ENCODE results near the gene CCDC43. TPM values are rescaled to one million over a fixed set of nuclear protein-coding genes. Genes with fewer than 3 reads are reported as not detected.
"Not testable (repeated sequence)": the region's sequence is repeated elsewhere in the genome, so short reads cannot be mapped to it uniquely, and the experiment has no call there.

Gene CCDC43
- total and polyA plus RNA-seq, 12 donors, result 10.6 to 42.0 (median 18.2) TPM

GRCh38 chr17:44734272-44734671 is 44.7 kb upstream of the CCDC43 start:
- Histone ChIP-seq H3K4me1 (replicated peaks in 1 of 2) (no peaks in the 10 kb centered on the region), H3K4me3 (no peak overlapping the region), H3K9me3 (replicated peaks in 1 of 3) (no peaks in the 10 kb centered on the region), H3K27me3 (no peaks in the 10 kb centered on the region), H3K27ac (no peak overlapping the region), H3K36me3 (replicated peaks in 1 of 2) (no peaks in the 10 kb centered on the region)
- 92 to 96% (median 94%) methylated on average over 2 of the region's 2 CpGs for WGBS, 4 donors
- no peak for TF ChIP-seq CTCF (IDR thresholded peaks at IDR 0.05)
- TF ChIP-seq POLR2A (IDR thresholded peaks at IDR 0.05), result no peak
- intact Hi-C loops (cut with DNase I), result no loop called here
- no peak for DNase-seq

GRCh38 chr17:44733753-44734152 is 44.2 kb upstream of the CCDC43 start:
- H3K4me1 ChIP-seq (replicated peaks in 1 of 2), result no peaks in the 10 kb centered on the region
- no peak overlapping the region for H3K27ac ChIP-seq
- H3K27me3 ChIP-seq, result no peaks in the 10 kb centered on the region
- intact Hi-C loops (cut with DNase I), result no loop called here
- TF ChIP-seq POLR2A (IDR thresholded peaks at IDR 0.05) (no peak), CTCF (IDR thresholded peaks at IDR 0.05) (no peak)
- DNase-seq, result no peak
- WGBS, 4 donors, result 82 to 93% (median 88%) methylated on average over 5 of the region's 5 CpGs
- no peaks in the 10 kb centered on the region for H3K36me3 ChIP-seq (replicated peaks in 1 of 2)
- no peak overlapping the region for H3K4me3 ChIP-seq
- no peaks in the 10 kb centered on the region for H3K9me3 ChIP-seq (replicated peaks in 1 of 3)

GRCh38 chr17:44726121-44726520 is 36.5 kb upstream of the CCDC43 start:
- 93 to 97% (median 95%) methylated on average over 6 of the region's 6 CpGs for WGBS, 4 donors
- H3K4me3 ChIP-seq; H3K36me3 ChIP-seq (replicated peaks in 1 of 2); H3K27ac ChIP-seq; H3K27me3 ChIP-seq; H3K9me3 ChIP-seq (replicated peaks in 1 of 3); DNase-seq; intact Hi-C loops (cut with DNase I); H3K4me1 ChIP-seq (replicated peaks in 1 of 2): not testable (repeated sequence)

- intact Hi-C loops (cut with DNase I), result no loop called here
- no peak overlapping the region for H3K4me3 ChIP-seq
- H3K4me1 ChIP-seq (replicated peaks in 1 of 2), result no peaks in the 10 kb centered on the region
- no peaks in the 10 kb centered on the region for H3K27me3 ChIP-seq
- 79 to 89% (median 85%) methylated on average over 5 of the region's 5 CpGs for WGBS, 4 donors
- no peak overlapping the region for H3K27ac ChIP-seq
- H3K36me3 ChIP-seq (replicated peaks in 1 of 2), result no peaks in the 10 kb centered on the region
- no peak for DNase-seq
- H3K9me3 ChIP-seq (replicated peaks in 1 of 3), result no peaks in the 10 kb centered on the region
- no peak for TF ChIP-seq POLR2A (IDR thresholded peaks at IDR 0.05)
- TF ChIP-seq CTCF (IDR thresholded peaks at IDR 0.05), result no peak
These were observed 32.7 kb upstream of the CCDC43 start for GRCh38 chr17:44722254-44722653.

- Histone ChIP-seq H3K4me1 (replicated peaks in 1 of 2) (no peaks in the 10 kb centered on the region), H3K4me3 (no peak overlapping the region)
- intact Hi-C loops (cut with DNase I), result no loop called here
These were observed 29.9 kb upstream of the CCDC43 start for GRCh38 chr17:44719444-44719843.

More at GRCh38 chr17:44719444-44719843, 29.9 kb upstream of the CCDC43 start:
- Histone ChIP-seq H3K9me3 (replicated peaks in 1 of 3) (no peaks in the 10 kb centered on the region), H3K27ac (no peak overlapping the region), H3K36me3 (replicated peaks in 1 of 2) (no peaks in the 10 kb centered on the region), H3K27me3 (no peaks in the 10 kb centered on the region)
- 93 to 100% (median 98%) methylated on average over 1 of the region's 1 CpG for WGBS, 4 donors
- DNase-seq, result no peak
- TF ChIP-seq POLR2A (IDR thresholded peaks at IDR 0.05) (no peak), CTCF (IDR thresholded peaks at IDR 0.05) (no peak)
